LNCAP (cell line): ENCODE data around the gene HSD17B12.
A peak's percentile ranks its signal among the peaks of the same experiment; 100 is the strongest.

Source experiments
- CTCF ChIP-seq: fragments of 450-650 bp; IDR thresholded peaks from 2 replicates; pipeline ENCODE4 v1.5.1; 2017; ENCODE audit warnings: mild to moderate bottlenecking

Gene HSD17B12

DNA sequence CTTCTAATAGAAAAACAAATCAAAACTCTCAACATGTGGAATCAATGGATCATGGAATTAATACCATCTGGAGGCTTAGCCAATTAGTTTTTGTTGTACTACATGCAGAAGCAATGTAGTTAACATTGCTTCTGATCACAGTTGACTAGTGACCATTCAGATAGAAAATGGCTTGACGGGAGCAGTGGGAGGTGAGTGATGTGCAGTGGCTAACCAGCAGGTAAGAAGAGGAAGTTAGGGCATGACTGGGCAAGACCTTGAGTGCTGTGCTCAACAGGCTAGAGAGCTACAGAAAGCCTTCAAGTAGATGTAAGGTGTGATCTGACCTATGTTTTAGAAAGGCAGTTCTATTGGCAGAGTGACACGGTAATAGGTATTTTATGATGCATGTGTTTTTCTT is 139.4 kb downstream of the HSD17B12 start:
- no peak for TF ChIP-seq CTCF

DNA sequence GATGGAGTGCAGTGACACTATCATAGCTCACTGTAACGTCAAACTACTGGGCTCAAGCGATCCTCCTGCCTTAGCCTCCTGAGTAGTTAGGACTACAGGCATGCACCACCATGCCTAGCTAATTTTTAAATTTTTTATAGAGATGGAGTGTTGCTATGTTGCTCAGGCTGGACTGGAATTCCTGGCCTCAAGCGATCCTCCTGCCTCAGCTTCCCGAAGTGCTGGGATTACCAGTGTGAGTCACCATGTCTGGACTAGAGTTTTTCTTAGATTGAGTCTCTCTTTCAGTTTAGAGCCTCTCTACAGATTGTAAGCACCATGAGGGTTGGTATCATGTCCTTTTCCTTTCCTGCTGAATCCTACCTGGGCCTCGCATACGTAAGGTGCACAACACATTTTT is 142.8 kb downstream of the HSD17B12 start:
- TF ChIP-seq CTCF, result no peak

DNA sequence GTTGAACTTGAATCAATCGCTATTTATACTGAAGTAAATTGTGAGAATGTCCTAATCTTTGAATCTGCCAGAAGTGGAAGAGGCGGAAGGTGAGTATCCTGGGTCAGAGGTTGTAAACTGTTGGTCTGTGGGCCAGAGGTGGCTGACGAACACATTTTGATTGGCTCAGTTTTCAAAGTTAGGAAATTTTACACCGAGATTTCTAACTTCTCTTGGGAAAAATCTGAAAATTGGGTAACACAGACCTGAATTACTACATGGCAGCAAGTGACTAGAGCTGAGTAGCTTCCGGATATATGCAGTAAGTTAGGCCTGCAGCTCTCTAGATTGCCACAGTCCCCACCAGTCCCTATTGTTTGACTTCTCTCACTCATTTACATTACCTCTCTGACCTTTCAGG is 143.3 kb downstream of the HSD17B12 start:
- TF ChIP-seq CTCF, result no peak

GRCh38 chr11:43825217-43825816 is 144.8 kb downstream of the HSD17B12 start:
- TF ChIP-seq CTCF, result peak; percentile 89

DNA sequence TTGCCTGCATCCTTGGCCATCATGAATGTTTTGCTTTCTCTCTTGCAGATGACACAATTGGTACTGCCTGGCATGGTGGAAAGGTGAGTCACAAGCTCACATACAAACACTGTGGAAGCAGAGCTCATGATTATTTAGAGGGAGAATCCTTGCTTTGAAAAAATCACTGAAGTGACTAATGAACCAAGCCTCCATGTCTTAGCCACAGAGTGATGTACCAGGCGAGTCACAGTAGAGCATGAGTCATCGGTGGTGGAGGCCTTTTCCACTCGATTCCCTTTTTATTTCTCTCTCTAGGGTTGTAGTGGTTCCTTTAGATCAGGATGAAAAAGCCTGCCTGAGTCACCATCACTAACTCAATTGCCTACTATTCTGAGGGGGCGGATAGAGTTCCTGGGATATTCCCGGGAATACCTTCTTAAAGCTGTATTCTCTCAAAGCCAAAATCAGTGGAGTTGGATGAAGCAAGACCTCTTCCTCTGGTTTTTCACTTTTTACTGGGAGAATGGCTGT is 150.4 kb downstream of the HSD17B12 start:
- TF ChIP-seq CTCF, result no peak

DNA sequence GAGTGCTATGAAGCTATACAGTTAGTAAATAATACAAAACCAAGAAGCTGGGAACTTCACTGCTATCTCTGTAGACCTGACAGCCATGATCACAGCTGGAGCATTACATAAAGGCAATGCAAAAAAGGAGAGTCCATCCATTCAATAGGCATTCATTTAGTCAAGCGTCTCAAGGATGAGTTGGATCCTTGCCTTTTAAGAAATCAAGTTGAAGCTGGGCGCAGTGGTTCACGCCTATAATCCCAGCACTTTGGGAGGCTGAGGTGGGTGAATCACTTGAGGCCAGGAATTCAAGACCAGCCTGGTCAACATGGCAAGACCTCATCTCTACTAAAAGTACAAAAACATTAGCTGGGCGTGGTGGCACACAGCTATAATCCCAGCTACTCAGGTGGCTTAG is 152.0 kb downstream of the HSD17B12 start:
- no peak for TF ChIP-seq CTCF

- TF ChIP-seq CTCF, result no peak
Observed at GRCh38 chr11:43833657-43834073, 153.1 kb downstream of the HSD17B12 start.

GRCh38 chr11:43834286-43834685 is 153.7 kb downstream of the HSD17B12 start:
- no peak for TF ChIP-seq CTCF
